Activated B cell treated with CpG ODN at 0.5 μM for 24 hours (primary cell): ENCODE results near the gene NPEPL1. TPM values are rescaled to one million over a fixed set of nuclear protein-coding genes. Genes with fewer than 3 reads are reported as not detected.

Experiments
- ATAC-seq: fragments of 200-7000 bp; cut with Tn5 transposase; one replicate; pipeline ENCODE4 v1.10.0; 2021; ENCODE audit warnings: low read depth, mild to moderate bottlenecking, moderate library complexity
- CTCF ChIA-PET: fragments of 350-600 bp; sonication (Branson Sonifier 250); formaldehyde crosslinking; loops from one replicate; lab custom pipeline; 2021; ENCODE audit warnings: antibody characterized with exemption; lab: Charles Lee
- POLR2A ChIA-PET: fragments of 350-600 bp; sonication (Branson Sonifier 250); formaldehyde crosslinking; loops from one replicate; lab custom pipeline; 2021; ENCODE audit warnings: antibody characterized with exemption; lab: Charles Lee
- DNase-seq: peaks from one replicate; pipeline ENCODE4 v3.0.0; 2022
- H3K27ac Mint-ChIP-seq: one replicate; pipeline ENCODE4 v1.8.0; 2020; ENCODE audit warnings: mixed read lengths
- H3K27me3 Mint-ChIP-seq: one replicate; pipeline ENCODE4 v1.8.0; 2021; ENCODE audit warnings: mixed read lengths
- H3K36me3 Mint-ChIP-seq: one replicate; pipeline ENCODE4 v1.8.0; 2021; ENCODE audit warnings: low read depth, mixed read lengths
- H3K4me1 Mint-ChIP-seq: one replicate; pipeline ENCODE4 v1.8.0; 2021; ENCODE audit warnings: mixed read lengths
- H3K4me3 Mint-ChIP-seq: one replicate; pipeline ENCODE4 v1.8.0; 2020; ENCODE audit warnings: mild to moderate bottlenecking, mixed read lengths
- H3K9me3 Mint-ChIP-seq: one replicate; pipeline ENCODE4 v1.8.0; 2020; ENCODE audit warnings: mixed read lengths
- CTCF ChIP-seq: fragments of 200-600 bp; IDR thresholded peaks from one replicate; pipeline ENCODE4 v1.8.0; 2022; ENCODE audit warnings: antibody characterized with exemption, mild to moderate bottlenecking
- intact Hi-C: fragments of 100-400 bp; cut with micrococcal nuclease; formaldehyde crosslinking; loops from one replicate; pipeline ENCODE4 v1.15.1; 2024
- total RNA-seq: library from RNA; stranded (reverse); gene quantifications from 2 replicates; pipeline ENCODE4 v1.2.3, GENCODE V29; 2022

Gene NPEPL1
- total RNA-seq, 1 donor from 2014 or later = 21.5 TPM

GRCh38 chr20:58753267-58753921 is 60.8 kb downstream of the NPEPL1 start:
- intact Hi-C loops = no loop called here
- Mint-ChIP-seq H3K36me3 (no peaks in the 10 kb centered on the region), H3K27ac (no peak overlapping the region), H3K4me1 (no peaks in the 10 kb centered on the region), H3K27me3 (peaks cover 20% of the 10 kb centered on the region), H3K9me3 (no peaks in the 10 kb centered on the region), H3K4me3 (no peak overlapping the region)
- ATAC-seq = no peak
- ChIA-PET POLR2A (no interaction called here), CTCF (no interaction called here)
- TF ChIP-seq CTCF = no peak
- no peak for DNase-seq

DNA sequence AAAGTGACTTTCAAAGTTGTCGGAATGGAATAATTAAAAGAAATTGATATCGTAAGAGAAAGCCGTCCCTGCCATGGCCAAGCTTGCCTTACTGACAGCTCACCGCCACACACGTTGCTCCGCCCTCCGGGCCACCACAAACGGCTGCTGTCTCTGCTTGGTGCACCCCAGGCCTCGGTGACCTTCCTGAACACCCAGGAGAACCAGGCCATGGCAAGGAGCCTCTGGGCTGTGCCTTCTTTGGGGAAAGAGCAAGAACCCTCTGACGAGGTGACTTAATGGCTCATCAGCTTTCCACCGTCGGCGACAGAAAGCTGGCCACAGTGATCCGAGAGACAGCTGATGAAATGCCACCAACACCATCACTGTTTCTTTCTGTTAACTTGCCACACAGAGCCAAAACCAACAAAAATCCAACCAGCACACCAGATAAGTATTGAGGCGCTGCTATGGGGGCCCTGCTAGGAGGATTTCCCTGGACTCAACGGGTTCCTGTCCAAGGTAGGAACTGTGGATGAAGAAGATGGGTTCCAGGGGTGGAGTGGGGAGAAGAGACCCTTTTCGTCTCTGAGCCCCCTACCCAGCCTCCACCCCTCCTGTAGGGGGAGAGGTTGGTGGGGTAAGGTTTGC is 61.4 kb downstream of the NPEPL1 start:
- H3K27me3 Mint-ChIP-seq = peaks cover 17% of the 10 kb centered on the region
- DNase-seq (no peak), ATAC-seq (no peak)
- no peaks in the 10 kb centered on the region for H3K9me3 Mint-ChIP-seq
- no peak overlapping the region for H3K4me3 Mint-ChIP-seq
- no peak for TF ChIP-seq CTCF
- H3K36me3 Mint-ChIP-seq = no peaks in the 10 kb centered on the region
- ChIA-PET CTCF (no interaction called here), POLR2A (no interaction called here)
- H3K27ac Mint-ChIP-seq = no peak overlapping the region
- intact Hi-C loops = no loop called here
- H3K4me1 Mint-ChIP-seq = no peaks in the 10 kb centered on the region

DNA sequence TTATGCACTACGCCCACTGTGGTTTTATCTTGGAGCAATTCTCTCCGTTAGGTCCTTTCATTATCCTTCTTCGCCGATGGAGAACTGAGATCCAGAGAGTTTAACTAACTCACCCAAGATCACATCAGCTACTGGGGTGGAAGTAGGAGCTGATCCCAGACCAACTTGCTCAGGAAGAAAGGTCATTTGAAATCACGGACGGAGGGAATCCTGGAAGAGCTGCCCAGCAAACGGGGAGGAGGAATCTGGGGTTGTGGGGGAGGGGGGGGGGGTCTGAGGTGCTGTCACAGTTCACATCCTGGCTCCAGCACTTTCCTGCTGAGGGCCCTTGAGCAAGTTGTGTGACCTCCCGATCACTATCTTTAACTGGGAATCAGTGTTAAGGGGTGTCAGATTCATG is 62.0 kb downstream of the NPEPL1 start:
- ChIA-PET CTCF (no interaction called here), POLR2A (no interaction called here)
- no peak for TF ChIP-seq CTCF
- H3K27ac Mint-ChIP-seq = no peak overlapping the region
- intact Hi-C loops = no loop called here
- ATAC-seq (no peak), DNase-seq (no peak)
- no peaks in the 10 kb centered on the region for H3K9me3 Mint-ChIP-seq
- H3K4me3 Mint-ChIP-seq = no peak overlapping the region
- H3K27me3 Mint-ChIP-seq = peaks cover 17% of the 10 kb centered on the region
- H3K4me1 Mint-ChIP-seq = no peaks in the 10 kb centered on the region
- H3K36me3 Mint-ChIP-seq = no peaks in the 10 kb centered on the region

GRCh38 chr20:58755062-58755697 is 62.6 kb downstream of the NPEPL1 start:
- POLR2A ChIA-PET = no interaction called here

More at GRCh38 chr20:58755062-58755697, 62.6 kb downstream of the NPEPL1 start:
- Mint-ChIP-seq H3K27ac (no peak overlapping the region), H3K27me3 (peaks cover 22% of the 10 kb centered on the region), H3K9me3 (no peaks in the 10 kb centered on the region), H3K36me3 (no peaks in the 10 kb centered on the region), H3K4me3 (no peak overlapping the region), H3K4me1 (no peaks in the 10 kb centered on the region)
- DNase-seq (no peak), ATAC-seq (no peak)
- no peak for TF ChIP-seq CTCF
- intact Hi-C loops = no loop called here
- CTCF ChIA-PET = no interaction called here
